Body of pancreas (tissue), 4 donors: ENCODE results near the gene C9orf72.

ENCODE experiments used
- POLR2A ChIP-seq, 3 donors: fragments of 450-650 bp; IDR thresholded peaks; one replicate each; pipeline ENCODE4 v1.6.1; 2016; ENCODE audit warnings: antibody characterized with exemption in 3 of 3, mild to moderate bottlenecking in 2 of 3
- TF ChIP-seq, protein P1 (sequence below), 7 experiments: fragments of 450-650 bp in 4 of 7; fragments of 200-600 bp in 3 of 7; sonication (generic) in 3 of 7; IDR thresholded peaks; one replicate each; pipeline ENCODE4 v1.5.1; 2016 to 2019; ENCODE audit warnings: antibody characterized with exemption in 7 of 7

DNA sequence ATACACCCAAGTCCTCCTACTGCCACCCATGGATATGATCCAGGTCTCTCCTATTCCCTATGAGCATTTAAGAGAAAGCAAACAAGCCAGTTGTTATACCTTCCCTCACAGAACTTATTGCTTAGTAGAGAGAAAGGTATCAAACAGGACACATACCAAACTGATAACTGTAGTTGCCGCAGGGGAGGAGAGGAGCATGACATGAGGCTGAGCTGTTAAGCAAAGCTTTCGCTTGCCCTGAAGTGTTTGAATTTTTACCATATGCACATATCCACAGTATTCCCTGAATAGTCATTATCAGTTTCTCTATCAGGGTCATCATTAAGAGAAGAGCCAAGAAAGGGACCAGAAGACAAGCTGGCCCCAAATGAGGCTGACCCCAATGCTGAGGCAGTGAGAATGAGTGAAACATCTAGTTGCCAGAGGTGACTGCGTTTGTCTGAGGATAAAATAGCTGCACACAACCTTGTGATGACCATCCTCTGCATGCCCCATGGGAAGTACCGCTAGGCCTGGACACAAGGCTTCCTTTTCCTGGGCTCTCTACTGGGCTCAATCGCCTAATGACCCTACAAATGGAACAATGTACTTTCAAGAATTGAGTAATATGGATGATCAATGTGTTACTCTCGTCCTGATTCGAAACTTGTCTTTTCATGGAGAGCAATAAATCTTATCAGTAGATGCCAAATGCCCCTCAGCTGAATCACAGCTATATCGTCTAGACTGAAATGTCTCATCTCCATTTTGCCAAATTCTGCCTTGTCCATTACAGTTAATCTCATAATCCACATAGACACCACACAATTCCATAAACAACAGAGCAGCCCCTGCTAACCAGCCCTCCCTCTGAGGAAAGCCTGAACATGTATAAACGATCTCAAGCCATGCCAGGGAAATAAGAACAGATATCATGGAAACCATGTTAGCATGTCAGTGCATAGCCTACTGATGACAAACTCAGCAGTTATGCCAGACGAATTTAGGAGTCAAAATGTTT is 53.5 kb downstream of the C9orf72 start:
- TF ChIP-seq, protein P1, sequence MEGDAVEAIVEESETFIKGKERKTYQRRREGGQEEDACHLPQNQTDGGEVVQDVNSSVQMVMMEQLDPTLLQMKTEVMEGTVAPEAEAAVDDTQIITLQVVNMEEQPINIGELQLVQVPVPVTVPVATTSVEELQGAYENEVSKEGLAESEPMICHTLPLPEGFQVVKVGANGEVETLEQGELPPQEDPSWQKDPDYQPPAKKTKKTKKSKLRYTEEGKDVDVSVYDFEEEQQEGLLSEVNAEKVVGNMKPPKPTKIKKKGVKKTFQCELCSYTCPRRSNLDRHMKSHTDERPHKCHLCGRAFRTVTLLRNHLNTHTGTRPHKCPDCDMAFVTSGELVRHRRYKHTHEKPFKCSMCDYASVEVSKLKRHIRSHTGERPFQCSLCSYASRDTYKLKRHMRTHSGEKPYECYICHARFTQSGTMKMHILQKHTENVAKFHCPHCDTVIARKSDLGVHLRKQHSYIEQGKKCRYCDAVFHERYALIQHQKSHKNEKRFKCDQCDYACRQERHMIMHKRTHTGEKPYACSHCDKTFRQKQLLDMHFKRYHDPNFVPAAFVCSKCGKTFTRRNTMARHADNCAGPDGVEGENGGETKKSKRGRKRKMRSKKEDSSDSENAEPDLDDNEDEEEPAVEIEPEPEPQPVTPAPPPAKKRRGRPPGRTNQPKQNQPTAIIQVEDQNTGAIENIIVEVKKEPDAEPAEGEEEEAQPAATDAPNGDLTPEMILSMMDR (IDR thresholded peaks at IDR 0.05), result no peak
- TF ChIP-seq POLR2A (IDR thresholded peaks at IDR 0.05), result no peak
